Stimulated activated CD4-positive, alpha-beta T cell treated with anti-CD3 and anti-CD28 coated beads, Interleukin-2, amount 100 ng/mL, for 4 hours (primary cell): Measurements from ENCODE around the gene RAB20.
"Not testable (repeated sequence)": the region's sequence is repeated elsewhere in the genome, so short reads cannot be mapped to it uniquely, and the experiment has no call there.

Source experiments
- DNase-seq: peaks from one replicate; pipeline ENCODE4 v3.0.0-alpha.2; 2020; ENCODE audit warnings: low read depth

The RAB20 gene

GRCh38 chr13:110490009-110490770 is 71.3 kb downstream of the RAB20 start:
- no peak for DNase-seq

- not testable (repeated sequence) for DNase-seq
Measured at GRCh38 chr13:110486880-110487279, 74.6 kb downstream of the RAB20 start.

GRCh38 chr13:110486061-110486715 is 75.3 kb downstream of the RAB20 start:
- DNase-seq: no peak

- DNase-seq: no peak
Measured at GRCh38 chr13:110485604-110486003, 75.9 kb downstream of the RAB20 start.

- DNase-seq: no peak
Measured at GRCh38 chr13:110484290-110485048, 77.1 kb downstream of the RAB20 start.

- no peak for DNase-seq
Measured at GRCh38 chr13:110483386-110483968, 78.0 kb downstream of the RAB20 start.

DNA sequence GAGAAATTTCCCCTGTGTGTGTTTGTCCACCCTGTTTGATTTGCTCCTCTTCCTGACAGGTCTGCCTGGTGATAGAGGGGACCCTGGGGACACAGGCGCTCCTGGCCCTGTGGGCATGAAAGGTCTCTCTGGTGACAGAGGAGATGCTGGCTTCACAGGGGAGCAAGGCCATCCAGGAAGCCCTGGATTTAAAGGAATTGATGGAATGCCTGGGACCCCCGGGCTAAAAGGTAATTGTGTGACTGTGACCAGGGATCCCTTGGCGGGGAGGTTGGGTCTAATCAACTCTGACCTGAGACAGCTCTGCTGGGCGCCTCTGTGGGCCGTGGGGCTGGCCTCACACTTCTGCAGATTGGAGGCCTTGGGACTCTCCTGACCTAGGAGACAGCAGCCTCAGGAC is 81.4 kb downstream of the RAB20 start:
- DNase-seq: no peak

GRCh38 chr13:110479648-110480047 is 81.9 kb downstream of the RAB20 start:
- DNase-seq: no peak

- no peak for DNase-seq
Measured at GRCh38 chr13:110479215-110479545, 82.3 kb downstream of the RAB20 start.

GRCh38 chr13:110478405-110479214 is 82.9 kb downstream of the RAB20 start:
- DNase-seq: no peak

DNA sequence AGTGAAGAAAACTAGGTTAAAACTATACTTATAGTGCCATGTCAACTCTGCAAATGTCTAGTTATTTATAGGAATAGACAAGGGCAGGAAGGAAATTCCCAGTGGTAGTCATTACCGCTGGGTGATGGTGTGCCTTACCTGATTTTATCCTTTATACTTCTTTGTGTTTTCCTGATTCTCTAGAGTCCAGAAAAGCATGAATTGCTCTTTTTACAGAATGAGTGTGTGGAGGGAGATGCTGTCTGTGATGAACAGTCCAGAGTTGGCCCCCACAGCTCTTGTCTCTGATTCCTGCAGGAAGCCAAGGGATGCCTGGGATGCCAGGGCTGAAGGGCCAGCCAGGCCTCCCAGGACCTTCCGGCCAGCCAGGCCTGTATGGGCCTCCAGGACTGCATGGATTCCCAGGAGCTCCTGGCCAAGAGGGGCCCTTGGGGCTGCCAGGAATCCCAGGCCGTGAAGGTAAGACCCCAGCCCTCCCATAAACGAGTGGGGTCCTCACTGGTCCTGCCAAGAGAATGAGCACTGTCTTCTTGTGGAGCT is 83.7 kb downstream of the RAB20 start:
- no peak for DNase-seq

GRCh38 chr13:110476220-110476617 is 85.3 kb downstream of the RAB20 start:
- DNase-seq: no peak

DNA sequence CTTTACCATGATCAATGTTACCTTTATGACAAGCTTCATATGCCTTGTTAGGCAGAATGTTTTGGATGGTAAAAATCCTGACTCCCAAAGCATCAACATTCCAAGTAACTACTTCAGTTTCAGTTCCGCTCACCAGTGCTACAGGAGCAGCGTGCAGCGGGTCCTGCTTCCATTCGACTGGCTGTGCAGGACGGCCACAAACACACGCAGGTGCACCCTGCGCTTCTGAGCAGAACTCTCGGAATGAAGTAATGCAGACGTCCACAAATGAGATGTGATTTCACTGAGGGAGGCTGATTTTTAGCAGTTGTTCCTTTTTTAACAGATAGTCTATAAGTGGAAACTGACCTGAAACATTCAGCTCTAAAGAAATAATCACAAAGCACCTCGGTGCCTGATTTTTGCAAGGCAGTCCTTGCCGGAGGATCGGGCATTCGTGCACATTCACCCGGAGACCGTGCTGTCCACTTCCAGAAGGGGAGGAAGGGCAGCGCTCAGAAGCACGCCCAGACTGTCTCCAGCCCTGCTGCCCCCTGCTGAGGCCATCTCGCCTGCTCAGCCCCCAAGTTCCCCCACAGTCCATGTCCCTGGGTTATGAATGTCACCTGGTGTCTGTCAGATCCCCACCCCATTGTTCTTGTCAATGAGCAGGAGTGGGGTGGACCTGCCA is 85.8 kb downstream of the RAB20 start:
- no peak for DNase-seq

DNA sequence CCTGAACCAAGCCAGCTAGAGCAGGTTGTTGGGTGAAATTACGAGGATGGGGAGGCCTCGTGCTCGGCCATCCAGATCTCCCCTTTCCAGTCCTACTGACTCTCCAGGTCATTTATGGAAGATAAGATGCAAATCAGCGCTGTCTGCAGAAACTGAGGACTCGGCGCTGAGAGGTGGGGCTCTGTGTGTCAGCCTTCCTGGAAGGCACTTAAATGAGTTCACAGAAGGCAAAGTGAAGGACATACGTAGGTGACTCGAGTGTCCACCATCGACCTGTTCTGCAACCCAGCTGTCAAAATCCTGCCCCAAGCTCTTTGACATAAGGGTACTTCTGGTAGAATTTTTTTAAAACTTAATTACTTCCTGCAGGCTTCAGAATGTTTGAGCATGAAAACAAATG is 86.4 kb downstream of the RAB20 start:
- DNase-seq: no peak

DNA sequence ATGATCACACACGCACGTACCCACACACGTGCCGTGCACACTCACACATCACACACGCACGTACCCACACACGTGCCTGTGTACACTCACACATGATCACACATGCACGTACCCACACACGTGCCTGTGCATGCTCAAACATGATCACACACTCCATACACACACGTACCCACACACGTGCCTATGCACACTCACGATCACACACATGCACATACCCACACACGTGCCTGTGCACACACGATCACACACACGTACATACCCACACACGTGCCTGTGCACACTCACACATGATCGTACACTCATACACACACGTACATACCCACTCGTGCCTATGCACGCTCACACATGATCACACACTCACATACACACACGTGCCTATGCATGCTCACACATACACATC is 86.8 kb downstream of the RAB20 start:
- no peak for DNase-seq
